GM13976 (cell line): ENCODE measurements around the gene SUPT3H.
"Not testable (repeated sequence)": the region's sequence is repeated elsewhere in the genome, so short reads cannot be mapped to it uniquely, and the experiment has no call there.

Source experiments
- DNase-seq: peaks from one replicate; pipeline ENCODE4 v3.0.0; 2012; ENCODE audit warnings: low spot score
- in situ Hi-C: fragments of 300-500 bp; cut with MboI; formaldehyde crosslinking; loops from one replicate; pipeline ENCODE4 v1.12.0; 2022; ENCODE audit warnings: low sequenced_read_pairs, mixed read lengths, inconsistent platforms; ENCODE audit not compliant: unreplicated experiment
- TF ChIP-seq, protein P1 (sequence below): IDR thresholded peaks from 2 replicates; pipeline ENCODE4 v1.5.1; 2012; ENCODE audit warnings: borderline replicate concordance, mild to moderate bottlenecking; ENCODE audit not compliant: insufficient read depth; ENCODE audit errors: extremely low read depth, missing control alignments, control extremely low read depth

SUPT3H gene

DNA sequence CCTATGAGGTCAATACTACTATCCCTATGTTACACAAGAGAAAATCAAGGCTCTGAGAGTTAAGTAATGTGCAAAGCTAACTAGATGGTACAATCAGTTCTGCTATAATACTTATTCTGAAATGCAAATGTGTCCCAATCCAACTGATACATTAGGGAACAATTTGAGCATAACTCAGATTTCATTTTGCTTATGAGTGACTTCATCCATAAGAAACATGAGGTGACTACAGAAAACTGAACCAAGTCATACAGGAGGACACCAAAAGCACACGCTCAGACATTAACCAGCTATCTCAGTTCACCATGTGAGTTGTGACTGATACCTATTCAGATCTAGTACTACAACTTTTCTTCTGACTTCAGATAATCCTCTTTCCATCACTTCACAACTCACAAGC lies 229.5 kb downstream of the SUPT3H start:
- TF ChIP-seq, protein P1, sequence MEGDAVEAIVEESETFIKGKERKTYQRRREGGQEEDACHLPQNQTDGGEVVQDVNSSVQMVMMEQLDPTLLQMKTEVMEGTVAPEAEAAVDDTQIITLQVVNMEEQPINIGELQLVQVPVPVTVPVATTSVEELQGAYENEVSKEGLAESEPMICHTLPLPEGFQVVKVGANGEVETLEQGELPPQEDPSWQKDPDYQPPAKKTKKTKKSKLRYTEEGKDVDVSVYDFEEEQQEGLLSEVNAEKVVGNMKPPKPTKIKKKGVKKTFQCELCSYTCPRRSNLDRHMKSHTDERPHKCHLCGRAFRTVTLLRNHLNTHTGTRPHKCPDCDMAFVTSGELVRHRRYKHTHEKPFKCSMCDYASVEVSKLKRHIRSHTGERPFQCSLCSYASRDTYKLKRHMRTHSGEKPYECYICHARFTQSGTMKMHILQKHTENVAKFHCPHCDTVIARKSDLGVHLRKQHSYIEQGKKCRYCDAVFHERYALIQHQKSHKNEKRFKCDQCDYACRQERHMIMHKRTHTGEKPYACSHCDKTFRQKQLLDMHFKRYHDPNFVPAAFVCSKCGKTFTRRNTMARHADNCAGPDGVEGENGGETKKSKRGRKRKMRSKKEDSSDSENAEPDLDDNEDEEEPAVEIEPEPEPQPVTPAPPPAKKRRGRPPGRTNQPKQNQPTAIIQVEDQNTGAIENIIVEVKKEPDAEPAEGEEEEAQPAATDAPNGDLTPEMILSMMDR: no peak
- DNase-seq: no peak
- in situ Hi-C loops: no loop called here

DNA sequence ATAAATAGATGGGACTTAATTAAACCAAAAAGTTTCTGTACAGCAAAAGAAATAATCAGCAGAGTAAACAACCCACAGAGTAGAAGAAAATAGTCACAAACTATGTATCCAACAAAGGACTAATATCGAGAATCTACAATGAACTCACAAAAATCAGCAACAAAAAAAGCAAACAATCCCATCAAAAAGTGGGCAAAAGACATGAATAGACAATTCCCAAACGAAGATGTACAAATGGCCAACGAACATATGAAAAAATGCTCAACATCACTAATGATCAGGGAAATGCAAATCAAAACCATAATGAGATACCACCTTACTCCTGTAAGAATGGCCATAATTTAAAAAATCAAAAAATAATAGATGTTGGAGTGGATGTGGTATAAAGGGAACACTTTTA lies 232.1 kb downstream of the SUPT3H start:
- in situ Hi-C loops, DNase-seq: not testable (repeated sequence)

DNA sequence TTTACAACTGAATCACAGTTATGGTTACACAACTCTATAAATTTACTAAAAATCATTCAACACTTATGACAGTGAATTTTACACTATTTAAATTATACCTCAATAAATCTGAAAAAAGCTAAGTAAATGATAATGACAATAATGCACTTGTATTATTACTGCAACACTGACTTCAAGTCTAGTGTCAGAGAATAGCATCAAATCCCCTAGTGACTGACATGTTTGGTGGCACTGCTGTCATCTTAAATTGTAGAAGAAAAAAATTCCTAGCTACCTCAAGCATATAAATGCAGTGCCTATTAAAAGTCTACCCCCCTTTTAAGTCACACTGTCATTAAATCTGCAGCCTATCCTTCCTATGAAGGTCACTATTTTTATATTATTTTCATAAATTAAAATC lies 239.0 kb downstream of the SUPT3H start:
- no peak for DNase-seq
- TF ChIP-seq, protein P1: no peak
- in situ Hi-C loops: no loop called here

DNA sequence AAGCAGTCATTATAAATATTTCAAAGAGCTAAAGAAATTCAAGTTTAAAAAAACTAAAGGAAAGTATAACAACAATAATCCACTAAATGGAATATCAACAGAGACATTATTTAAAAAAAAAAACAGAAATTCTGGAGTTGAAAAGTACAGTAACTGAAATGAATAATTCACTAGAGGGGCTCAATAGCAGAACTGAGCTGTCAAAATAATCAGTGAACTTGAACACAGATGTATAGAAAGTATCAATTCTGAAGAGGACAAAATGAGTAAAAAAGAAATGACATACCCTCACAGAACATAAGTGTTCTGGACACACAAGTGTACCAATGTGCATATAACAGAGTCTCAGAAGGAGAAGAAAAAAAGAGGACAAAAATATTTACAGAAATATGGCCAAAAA lies 241.2 kb downstream of the SUPT3H start:
- no peak for DNase-seq
- TF ChIP-seq, protein P1: no peak
- in situ Hi-C loops: no loop called here

DNA sequence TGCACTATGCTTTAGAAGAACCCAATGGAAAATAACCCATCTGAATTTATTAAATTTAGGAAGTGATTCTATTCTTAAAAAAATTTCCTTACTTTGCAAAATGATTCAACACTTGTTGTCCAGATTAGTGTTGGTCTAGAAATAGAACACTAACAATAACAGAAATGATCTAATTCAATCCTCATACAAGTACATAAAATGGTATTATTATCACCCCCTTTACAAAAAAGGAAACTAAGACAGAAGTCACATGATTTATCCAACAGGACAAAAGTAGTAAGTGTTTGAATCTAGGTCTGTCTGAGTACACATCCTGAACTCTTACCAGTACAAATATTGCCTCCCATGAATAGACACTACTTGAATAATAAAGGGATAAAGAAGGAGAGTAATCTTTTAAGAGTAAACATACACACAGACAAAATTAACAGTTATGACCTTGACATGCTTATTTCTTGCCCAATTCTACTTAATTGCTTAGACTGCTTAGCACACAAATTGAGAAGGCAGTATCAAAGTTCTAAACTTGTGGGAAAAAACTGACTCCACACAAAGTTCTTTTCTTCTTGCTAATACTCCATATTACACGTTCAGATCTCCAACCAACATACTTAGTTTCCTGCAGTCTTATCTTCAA lies 245.0 kb downstream of the SUPT3H start:
- DNase-seq: no peak
- TF ChIP-seq, protein P1: no peak
- in situ Hi-C loops: no loop called here

DNA sequence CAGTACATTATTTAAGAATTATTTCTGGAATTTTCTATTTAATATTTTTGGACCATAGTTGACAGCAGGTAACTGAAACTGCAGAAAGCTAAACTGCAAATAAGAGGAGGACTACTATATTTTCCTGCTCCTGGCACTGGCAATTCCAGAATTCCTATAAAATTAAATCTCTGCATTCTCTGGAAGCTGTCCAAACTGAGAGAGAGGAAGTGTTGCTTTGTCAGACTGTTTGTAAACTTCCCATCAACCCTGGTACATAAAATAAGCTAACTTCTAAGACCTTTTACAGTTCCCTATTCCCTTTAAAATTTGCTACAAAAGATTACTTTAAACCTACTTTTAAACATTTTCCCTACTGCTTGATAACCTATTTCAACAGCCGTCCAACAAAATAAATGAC lies 245.7 kb downstream of the SUPT3H start:
- in situ Hi-C loops: no loop called here
- no peak for DNase-seq
- TF ChIP-seq, protein P1: no peak

DNA sequence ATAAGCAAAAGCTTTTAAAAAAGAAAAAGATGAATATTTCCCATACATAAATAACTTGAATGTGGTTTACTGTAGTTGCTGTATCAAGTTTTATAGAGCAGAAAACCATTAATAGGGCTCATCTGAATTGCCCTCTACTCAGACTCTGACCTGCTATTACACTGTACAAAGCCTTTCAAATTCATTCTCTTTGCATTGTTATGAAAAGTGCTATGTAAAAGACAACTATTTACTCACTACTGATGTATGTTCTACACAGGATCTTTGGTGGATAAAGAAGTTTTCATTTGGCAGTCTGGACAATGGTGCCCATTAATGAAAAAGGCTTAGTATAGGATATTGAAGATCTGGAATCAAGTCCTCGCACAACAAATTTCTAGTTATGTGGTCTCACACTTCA lies 248.7 kb downstream of the SUPT3H start:
- TF ChIP-seq, protein P1: no peak
- in situ Hi-C loops: no loop called here
- no peak for DNase-seq

DNA sequence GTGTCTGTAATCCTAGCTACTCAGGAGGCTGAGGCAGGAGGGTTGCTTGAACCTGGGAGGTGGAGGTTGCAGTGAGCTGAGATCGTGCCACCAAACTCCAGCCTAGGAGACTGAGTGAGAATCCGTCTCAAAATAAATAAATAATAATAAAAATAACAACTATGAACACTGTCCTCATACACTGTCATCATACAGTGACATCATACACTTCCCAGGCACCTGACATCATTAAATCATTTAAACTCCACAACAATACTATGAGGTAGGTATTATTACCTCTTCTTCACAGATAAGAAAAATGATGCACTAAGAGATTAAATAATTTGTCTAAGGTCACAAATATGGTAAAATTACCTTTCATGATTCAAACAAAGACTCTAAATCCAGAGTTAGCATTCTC lies 250.5 kb downstream of the SUPT3H start:
- in situ Hi-C loops: no loop called here
- no peak for DNase-seq
- TF ChIP-seq, protein P1: no peak
